ENCODE results near the gene KLHDC4. TPM values are rescaled to one million over a fixed set of nuclear protein-coding genes. Genes with fewer than 3 reads are reported as not detected.

KLHDC4 gene
- total RNA-seq, 1 donor from 2014 or later = 43.4 TPM

GRCh38 chr16:87808108-87808507 lies 42.3 kb upstream of the KLHDC4 start:
- DNase-seq (ENCODE audit: low spot score) = no peak

DNA sequence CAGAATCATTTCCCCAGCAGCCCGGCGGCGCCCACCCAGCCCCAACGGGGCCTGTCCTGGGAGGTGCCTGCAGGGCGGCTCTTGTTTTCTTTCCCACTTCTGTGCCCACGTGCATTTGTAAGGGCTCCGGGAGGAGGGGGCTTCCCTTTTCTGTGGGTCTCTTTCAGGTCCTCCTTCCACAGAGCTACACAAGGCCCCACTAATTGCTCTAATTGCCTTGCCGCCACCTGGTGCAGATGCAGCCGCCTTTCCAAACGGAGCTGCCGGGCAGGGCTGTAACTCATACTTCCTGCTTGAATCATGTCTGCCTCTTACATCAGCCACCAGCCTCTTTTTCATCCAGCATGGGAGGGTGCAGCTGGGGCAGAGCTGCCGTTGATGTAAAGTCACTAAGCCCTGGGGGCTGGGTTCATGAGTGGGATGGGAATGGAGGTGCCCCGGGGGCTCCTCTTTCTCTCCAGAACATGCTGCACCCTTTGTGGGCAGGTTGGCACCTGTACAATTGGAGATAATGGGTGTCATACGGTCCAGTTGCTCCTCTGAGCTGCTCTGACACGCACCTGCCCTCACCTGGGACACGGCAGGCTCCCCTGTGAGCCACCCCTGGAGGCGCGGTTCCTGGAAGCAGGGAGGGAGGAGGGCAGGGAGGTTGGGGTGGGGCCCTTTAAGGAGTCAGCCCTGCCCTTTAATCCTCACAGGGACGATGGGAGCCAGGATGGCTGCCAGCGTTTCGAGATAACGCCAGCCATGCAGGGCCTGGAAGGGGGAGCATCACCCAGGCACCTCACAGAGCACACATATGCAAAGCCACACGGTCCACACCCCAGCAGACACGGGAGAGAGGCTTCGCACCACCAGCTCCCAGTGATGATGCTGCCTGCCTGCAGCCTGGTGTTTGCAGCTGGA lies 41.1 kb upstream of the KLHDC4 start:
- H3K9me3 Mint-ChIP-seq (ENCODE audit: unreplicated experiment) = no peaks in the 10 kb centered on the region
- H3K4me3 Mint-ChIP-seq (ENCODE audit: unreplicated experiment) = no peak overlapping the region
- no peak for TF ChIP-seq CTCF (IDR thresholded peaks at IDR 0.05; ENCODE audit: unreplicated experiment)
- DNase-seq (ENCODE audit: low spot score) = no peak
- H3K27ac Mint-ChIP-seq (ENCODE audit: unreplicated experiment) = no peak overlapping the region
- H3K27me3 Mint-ChIP-seq (ENCODE audit: unreplicated experiment) = peaks cover 6% of the 10 kb centered on the region
- H3K4me1 Mint-ChIP-seq (ENCODE audit: unreplicated experiment) = no peaks in the 10 kb centered on the region
- H3K36me3 Mint-ChIP-seq (ENCODE audit: low read depth, unreplicated experiment) = no peaks in the 10 kb centered on the region

More at GRCh38 chr16:87808108-87808507, 42.3 kb upstream of the KLHDC4 start:
- Mint-ChIP-seq H3K4me1 (ENCODE audit: unreplicated experiment) (no peaks in the 10 kb centered on the region), H3K27me3 (ENCODE audit: unreplicated experiment) (peaks cover 4% of the 10 kb centered on the region), H3K4me3 (ENCODE audit: unreplicated experiment) (no peak overlapping the region), H3K9me3 (ENCODE audit: unreplicated experiment) (no peaks in the 10 kb centered on the region), H3K27ac (ENCODE audit: unreplicated experiment) (no peak overlapping the region), H3K36me3 (ENCODE audit: low read depth, unreplicated experiment) (no peaks in the 10 kb centered on the region)
- no peak for TF ChIP-seq CTCF (IDR thresholded peaks at IDR 0.05; ENCODE audit: unreplicated experiment)

- Mint-ChIP-seq H3K27me3 (ENCODE audit: unreplicated experiment) (peaks cover 6% of the 10 kb centered on the region), H3K27ac (ENCODE audit: unreplicated experiment) (no peak overlapping the region), H3K9me3 (ENCODE audit: unreplicated experiment) (no peaks in the 10 kb centered on the region), H3K4me1 (ENCODE audit: unreplicated experiment) (no peaks in the 10 kb centered on the region), H3K4me3 (ENCODE audit: unreplicated experiment) (no peak overlapping the region), H3K36me3 (ENCODE audit: low read depth, unreplicated experiment) (no peaks in the 10 kb centered on the region)
- no peak for DNase-seq (ENCODE audit: low spot score)
- no peak for TF ChIP-seq CTCF (IDR thresholded peaks at IDR 0.05; ENCODE audit: unreplicated experiment)
Observed at GRCh38 chr16:87806261-87806640, 40.5 kb upstream of the KLHDC4 start.

DNA sequence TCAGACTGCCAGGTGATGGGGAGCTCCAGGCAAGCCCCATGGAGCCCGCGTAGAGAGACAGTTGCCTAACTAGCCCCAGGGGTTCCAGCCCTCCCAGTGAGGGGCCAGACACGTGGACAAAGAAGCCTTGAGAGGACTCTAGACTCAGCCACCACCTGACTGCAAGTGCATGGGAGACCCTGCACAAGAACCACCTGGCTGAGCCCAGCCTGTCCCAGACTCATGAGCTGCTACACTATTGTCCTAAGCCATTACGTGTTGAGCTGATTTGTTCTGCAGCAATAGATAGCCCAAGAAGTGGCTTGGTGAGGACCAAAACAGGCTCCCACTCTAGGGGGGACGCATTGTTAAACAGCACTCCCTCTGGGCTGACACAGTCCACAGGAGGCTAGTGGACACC lies 37.6 kb upstream of the KLHDC4 start:
- no peak for TF ChIP-seq CTCF (IDR thresholded peaks at IDR 0.05; ENCODE audit: unreplicated experiment)
- Mint-ChIP-seq H3K27me3 (ENCODE audit: unreplicated experiment) (peaks cover 3% of the 10 kb centered on the region), H3K36me3 (ENCODE audit: low read depth, unreplicated experiment) (no peaks in the 10 kb centered on the region), H3K9me3 (ENCODE audit: unreplicated experiment) (no peaks in the 10 kb centered on the region), H3K27ac (ENCODE audit: unreplicated experiment) (no peak overlapping the region), H3K4me3 (ENCODE audit: unreplicated experiment) (no peak overlapping the region), H3K4me1 (ENCODE audit: unreplicated experiment) (no peaks in the 10 kb centered on the region)
- DNase-seq (ENCODE audit: low spot score) = no peak

DNA sequence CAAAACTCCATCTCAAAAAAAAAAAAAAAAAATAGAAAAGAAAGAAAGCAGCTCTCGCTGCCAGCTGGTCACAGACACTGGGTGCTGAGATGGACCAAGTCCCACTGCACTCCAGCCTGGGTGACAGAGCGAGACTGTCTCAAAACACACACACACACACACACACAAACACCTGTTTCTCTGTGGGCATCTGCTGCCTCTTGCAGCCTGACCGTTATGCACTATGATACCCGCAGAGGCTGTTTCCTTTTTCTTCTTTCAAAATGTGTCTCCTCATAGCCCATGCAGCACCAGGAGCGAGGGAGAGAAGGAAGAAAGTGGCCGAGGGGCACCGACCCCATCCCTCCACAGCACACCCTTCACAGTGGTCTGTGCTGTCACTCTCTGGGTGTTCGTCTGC lies 36.9 kb upstream of the KLHDC4 start:
- no peak for TF ChIP-seq CTCF (IDR thresholded peaks at IDR 0.05; ENCODE audit: unreplicated experiment)
- peaks cover 3% of the 10 kb centered on the region for H3K27me3 Mint-ChIP-seq (ENCODE audit: unreplicated experiment)
- H3K4me3 Mint-ChIP-seq (ENCODE audit: unreplicated experiment) = no peak overlapping the region
- no peaks in the 10 kb centered on the region for H3K4me1 Mint-ChIP-seq (ENCODE audit: unreplicated experiment)
- H3K27ac Mint-ChIP-seq (ENCODE audit: unreplicated experiment) = no peak overlapping the region
- DNase-seq (ENCODE audit: low spot score) = no peak
- H3K9me3 Mint-ChIP-seq (ENCODE audit: unreplicated experiment) = no peaks in the 10 kb centered on the region
- H3K36me3 Mint-ChIP-seq (ENCODE audit: low read depth, unreplicated experiment) = no peaks in the 10 kb centered on the region
